NCI-H748 treated with DMSO at 0.1 percent for 48 hours (cell line): Measurements from ENCODE around the gene B3GALT6.
"Not testable (repeated sequence)": the region's sequence is repeated elsewhere in the genome, so short reads cannot be mapped to it uniquely, and the experiment has no call there.

ENCODE experiments used
- DNase-seq: peaks from one replicate; lab custom pipeline; 2025; lab: John Stamatoyannopoulos, UW

B3GALT6 gene

DNA sequence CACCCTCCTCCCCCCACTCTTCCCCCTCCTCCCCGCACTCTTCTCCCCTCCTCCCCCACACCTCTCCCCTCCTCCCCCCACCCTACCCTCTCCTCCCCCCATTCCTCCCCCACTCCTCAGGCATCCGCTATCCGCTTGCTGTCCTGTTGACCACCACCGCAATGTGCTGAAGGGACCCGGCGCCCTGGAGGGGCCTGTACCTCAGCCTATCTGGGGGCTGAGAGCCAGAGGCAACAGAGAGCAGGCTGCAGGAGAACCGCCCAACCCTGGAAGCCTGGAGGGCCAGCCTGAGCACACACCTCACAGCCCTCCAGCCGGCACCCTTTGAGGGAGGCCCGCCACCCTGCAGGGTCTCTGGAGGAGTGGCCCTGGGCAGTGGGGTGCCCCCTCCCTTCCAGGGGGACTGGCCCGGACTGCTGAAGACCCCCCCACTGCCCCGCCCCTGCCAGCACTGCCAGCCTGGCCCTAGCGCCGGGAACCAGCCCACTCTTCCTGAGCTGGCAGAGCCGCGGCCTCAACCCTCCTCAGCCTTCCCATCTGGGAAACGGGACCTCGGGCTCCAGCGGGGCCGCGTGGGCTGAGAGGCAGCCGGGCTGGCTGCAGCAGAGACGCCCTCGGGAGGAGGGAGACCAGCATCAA is 13.3 kb downstream of the B3GALT6 start:
- DNase-seq = no peak

DNA sequence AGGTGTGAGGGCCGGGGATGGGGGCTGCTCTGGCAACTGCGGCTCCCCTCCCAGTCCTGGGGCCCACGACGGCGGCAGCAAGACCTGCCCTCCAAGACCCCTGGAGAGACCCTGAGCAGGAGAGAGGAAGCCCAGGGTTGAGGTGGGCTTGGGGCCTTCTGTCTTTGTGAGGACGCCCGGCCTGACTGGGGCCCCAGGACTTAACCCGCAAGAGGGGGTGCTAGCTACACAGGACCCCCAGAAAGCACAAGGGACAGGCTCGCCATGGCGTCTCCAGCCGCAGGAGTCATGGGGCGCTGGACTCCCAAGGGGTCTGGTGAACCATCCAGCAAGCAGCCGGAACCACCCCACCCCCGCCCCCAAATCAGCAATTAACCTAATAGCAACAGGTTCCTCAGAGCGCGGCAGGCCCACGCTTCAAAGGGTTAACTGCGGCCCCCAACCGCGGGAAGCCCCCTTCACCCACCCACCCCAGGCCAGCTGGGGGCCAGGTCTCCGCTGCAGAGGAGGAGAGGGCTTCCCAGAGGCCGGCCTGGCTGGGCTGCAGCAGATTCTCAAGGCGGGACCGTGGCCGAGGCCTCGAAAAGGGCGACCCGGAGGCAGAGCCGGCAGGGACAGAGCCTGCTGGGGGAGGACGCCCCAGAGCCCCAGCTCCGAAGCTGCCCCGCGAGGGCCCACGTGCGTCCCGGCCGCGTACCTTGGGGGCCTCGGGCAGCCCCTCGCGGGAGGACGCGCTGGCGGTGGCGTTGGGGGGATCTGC is 14.0 kb downstream of the B3GALT6 start:
- DNase-seq = no peak

DNA sequence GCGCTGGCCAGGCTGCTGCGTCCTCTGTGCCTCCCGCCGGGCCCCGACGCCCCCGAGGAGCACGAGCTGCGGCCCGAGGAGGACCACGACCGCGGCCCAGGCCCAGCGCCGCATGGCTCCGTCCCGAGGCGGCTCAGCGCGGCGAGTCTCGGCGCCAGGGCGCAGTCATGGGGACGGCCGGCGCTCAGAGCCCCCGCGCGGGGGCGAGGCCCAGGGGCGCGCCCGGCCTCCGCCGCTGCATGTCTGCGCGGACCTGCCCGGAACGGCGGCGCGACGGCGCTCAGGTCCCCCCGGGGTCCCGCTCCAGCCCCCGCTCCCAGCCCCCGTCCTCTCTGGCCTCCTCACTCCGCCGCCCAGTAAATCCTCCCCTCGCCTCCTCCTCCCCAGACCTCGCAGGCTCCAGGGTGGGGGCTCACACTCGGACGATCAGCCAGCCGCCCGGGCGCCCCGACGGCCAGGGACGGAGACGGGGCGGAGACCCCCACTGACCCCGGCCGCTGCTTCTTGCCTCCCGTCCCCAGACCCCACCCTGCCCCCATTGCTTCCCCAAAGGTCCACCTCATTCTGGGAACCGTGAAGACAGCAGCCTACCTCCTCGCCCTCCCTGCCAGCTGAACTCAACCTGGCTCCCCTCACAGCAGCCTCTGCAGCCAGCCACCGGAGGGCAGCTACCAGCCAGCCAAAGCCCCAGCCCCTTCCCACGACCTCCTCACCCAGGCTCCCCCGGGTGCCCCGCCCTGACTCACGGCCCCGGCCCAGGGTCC is 14.7 kb downstream of the B3GALT6 start, which contains the start of gene C1QTNF12:
C1QTNF12 (minus strand) TSS at position 146 of the 764 bp plus-strand sequence; CDS start at position 114, 32 bp downstream.
- DNase-seq = no peak

DNA sequence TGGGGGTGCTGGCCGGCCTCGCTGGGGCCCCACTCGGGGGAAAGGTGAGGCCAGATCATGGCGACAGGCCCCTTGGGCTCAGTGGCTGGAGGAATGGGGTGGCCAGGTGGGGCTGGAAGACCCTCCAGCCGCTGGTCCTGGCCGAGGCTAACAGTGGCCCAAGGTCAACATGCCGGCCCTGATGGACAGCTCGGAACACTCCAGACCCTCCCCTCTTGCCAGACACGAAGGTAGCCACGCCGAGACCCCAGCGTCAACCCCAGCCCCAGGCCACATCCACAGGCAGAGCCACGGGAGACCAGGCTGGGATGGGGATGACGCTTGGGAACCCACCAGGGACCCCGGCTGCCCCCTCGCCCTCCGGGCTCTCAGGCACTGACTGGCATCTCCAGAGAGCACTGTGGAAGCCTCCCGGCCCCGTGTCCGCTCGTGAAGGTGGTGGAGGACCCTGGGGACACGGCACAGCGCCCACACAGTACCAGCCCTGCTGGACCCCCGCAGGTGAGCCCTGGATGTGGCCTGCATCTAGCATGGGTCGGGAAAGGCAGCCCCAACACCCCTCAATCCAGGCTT is 15.4 kb downstream of the B3GALT6 start:
- DNase-seq = no peak

- not testable (repeated sequence) for DNase-seq
Measured at GRCh38 chr1:1248009-1248913, 16.2 kb downstream of the B3GALT6 start.

GRCh38 chr1:1250786-1251284 is 18.8 kb downstream of the B3GALT6 start:
- DNase-seq = no peak

GRCh38 chr1:1253314-1253713 is 21.3 kb downstream of the B3GALT6 start:
- DNase-seq = no peak

DNA sequence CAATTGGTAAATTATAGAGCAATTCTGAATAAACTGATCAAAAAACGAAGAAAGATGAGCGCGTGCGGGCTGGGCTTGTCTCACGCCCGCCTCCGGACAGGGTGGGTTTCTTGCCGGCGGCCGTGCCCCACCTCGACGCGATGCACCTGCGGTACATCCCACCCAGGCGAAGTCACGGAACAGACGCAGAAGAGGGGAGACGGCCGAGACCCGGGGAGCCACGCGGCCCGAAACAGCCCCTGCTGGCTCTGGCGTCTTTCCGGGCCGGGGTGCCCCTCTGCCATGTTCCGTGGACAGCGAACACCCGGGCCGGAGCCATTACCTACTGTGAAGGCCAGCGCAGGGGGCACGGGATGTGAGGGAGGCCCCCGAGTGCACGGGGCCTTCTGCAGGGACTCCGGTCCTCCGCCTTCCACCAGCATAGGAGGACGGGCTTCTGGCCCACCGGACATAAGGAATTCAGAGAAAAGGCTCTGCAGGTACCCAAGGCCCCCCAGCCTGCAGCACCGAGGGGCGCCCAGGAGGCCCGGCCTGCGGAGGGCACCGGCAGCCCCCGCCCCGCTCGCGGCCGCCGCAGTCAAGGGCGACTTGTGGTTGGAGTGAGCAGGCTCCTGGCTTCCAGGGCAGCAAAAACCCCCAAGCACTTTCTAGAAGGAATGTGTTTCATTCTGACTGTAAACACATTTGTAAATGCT is 22.1 kb downstream of the B3GALT6 start:
- DNase-seq = no peak

DNA sequence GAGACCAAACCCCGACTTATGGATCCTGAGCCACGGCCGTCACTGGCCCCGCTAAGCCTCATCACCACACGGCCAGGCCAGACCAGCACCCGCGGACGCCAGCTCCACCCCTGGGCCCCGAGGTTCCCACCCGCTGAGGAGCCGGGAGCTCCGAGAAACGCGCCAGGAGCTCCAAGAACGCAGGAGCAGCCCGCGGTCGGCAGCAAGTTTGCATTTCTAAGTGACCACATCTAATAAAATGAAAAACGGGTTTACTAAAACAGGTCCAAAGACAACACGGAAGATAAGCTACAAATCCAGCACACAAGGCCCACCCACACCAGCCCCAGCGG is 22.6 kb downstream of the B3GALT6 start:
- DNase-seq = no peak

GRCh38 chr1:1255078-1255477 is 23.0 kb downstream of the B3GALT6 start:
- DNase-seq = no peak

DNA sequence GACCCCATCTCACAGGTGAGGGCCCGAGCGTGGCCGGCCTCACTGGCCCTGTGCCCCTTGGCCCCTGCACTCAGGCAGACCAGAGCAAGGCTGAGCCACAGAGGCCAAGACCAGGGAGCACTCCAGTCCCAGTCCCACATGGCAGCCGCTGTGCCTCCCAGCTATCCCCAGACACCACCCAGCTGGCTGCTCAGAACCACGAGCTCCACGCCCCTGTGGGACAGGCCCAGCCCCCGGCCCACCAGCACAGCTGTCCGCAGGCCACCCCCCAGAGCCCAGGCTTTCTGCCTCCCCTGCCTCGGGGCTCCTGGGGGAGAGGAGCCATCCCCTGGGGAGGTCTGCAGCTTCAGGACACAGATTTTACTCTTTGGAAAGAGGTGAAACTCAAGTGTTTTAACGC is 23.6 kb downstream of the B3GALT6 start:
- no peak for DNase-seq

DNA sequence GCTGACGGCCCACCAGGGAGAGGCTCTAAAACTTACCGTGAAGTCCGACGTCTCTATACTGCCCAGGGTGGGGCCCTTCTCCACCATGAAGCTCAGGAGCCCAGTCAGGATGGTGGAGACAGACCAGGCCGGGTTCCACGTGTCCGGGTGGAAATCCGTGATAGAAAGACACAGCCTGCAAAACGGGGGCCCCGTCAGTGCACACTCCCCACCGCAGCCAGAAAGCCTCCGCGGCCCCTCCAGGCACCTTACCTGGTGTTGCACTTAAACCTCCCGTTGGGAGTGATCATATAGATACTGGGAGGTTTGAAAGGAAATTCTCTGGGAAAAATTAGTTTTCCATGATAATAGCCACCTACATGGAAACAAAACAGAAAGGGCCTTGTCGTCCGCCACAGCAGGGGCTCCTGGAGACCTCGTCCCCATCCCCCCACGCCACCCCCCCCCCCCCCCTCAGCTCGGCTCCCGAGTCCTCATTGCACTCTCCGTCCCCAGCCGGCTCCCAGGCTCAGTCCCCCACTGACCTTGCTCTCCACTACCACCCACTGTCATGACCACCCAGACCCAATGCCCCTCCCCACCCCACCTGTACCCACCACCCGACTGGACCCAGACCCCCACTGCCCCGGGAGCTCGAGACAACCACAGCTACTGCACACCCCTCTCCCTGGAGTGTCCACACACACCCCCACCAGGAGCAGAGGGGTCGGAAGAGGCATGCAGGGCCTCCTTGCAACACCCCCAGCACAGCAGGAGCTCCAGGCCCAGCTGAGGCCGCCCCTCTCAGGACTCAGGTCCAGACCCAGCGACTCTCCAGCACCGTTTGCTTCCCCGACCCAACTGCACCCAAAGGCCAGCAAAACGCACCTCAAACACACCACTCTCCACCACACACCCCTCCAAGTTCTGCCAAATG is 25.2 kb downstream of the B3GALT6 start:
- DNase-seq = no peak

DNA sequence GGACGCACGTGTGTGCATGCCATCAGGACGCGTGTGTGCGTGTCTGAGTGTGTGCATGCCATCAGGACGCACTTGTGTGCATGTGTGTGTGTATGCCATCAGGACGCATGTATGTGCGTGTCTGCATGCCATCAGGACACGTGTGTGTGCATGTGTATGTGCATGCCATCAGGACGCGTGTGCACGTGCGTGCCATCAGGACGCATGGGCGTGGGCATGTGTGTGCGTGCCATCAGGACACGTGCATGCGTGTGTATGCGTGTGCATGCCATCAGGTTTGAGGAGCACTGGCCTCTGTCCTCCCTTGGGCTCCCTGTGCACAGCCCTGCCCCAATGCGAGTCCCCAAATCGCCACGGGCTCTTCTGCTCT is 27.1 kb downstream of the B3GALT6 start:
- no peak for DNase-seq

DNA sequence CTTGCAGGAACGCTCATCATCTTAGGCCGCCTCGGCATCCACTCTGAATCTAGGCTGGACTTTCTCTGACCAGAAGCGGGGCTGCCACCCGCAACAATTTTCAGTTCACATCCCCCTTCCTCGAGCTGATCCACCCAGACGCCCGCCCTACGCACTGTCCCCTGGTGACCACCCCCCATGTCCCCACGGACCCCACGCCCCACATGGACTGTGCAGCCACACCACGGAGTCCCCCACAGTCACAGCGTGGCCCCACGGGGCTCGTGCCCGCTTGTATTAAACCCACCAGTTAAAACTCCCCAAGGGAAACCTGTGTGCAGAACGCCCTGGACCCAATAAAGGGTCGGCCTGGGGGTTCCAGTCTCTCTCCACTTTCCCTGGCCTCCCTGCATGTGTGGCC is 27.5 kb downstream of the B3GALT6 start:
- no peak for DNase-seq

- DNase-seq = no peak
Measured at GRCh38 chr1:1259951-1260600, 28.0 kb downstream of the B3GALT6 start.

DNA sequence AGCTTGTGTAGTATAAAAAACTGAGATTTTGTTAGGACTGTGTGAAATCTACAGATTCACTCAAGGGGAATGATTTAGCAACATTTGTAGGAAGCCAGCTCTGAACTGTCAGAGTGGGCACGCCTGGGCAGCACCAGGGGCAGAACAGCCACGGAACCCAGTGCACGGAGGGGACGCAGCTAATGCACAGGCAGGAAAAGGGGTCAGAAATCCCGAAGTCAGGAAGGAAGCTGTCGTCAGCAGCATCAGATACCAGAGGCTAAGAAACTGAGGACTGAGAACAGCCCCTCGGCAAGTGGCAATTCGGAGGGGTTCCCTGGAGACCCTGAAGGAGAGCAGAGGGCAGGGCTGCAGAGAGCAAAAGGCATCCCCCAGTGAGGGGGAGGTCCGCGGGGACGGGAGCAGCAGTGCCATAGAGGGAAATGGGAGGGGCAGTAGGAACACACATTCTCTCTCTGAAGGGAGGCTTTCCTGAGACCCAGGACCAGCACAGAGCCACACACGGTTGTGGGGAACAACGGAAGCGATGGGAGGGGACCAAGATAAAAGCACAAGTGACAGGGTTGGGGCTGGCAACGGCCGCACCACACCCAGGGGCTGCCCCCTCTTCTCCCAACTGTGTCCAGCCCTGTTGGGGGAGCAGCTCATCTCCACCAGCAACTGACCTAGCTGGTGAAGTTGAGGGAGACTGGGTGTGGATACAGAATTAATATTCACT is 29.0 kb downstream of the B3GALT6 start:
- DNase-seq = no peak

DNA sequence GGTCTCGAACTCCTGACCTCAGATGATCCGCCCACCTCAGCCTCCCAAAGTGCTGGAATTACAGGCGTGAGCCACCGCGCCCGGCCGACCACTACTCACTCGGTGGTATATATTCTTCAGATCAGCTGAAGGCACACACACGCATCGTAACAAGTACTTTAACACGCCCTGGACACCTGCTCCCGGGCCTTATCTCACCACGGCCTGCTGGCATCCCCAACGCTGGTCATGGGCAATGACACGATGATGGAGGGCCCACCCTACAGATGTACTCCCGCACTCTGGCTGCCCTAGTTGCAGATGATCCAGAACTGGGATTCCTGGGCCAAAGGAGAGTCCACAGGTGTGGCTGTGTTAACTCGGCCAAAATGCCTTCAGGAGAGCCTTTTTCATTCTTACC is 30.0 kb downstream of the B3GALT6 start:
- DNase-seq = no peak

DNA sequence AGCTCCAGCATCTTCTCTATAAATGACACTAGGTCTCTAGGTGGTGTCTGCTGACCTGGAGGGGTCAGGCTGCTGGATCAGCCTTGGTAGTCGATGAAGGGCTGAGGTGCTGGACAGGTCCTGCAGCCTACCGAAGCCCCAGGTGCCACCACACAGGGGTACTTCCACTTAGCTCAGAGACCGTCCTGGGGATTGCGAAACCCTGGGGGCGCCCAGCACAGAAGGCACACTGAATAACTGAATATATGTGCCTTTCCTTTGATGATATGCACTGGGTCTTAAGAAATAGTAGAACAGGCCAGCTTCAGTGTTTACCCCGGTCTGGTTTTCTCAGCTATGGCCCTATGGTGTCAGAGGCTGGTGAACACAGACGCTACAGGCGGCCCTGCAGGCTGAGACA is 30.7 kb downstream of the B3GALT6 start:
- no peak for DNase-seq

DNA sequence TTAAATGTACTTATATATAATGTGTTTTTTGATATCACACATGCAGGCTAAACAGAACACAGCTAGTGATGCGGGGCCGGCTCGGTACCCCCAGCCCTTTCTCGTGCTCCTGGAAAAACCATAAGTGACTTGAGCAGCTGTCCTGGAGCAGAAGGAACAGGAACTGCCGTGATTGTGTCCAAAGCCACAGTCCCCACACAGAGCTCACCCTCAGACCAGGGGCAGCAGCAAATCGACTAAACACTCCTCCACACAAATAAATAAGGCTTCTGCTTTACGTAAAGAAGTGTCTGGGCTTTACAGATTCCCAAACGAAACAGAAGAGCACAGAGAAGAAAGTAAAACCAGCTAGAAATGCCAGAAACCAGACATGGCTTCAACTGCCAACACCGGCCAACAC is 32.0 kb downstream of the B3GALT6 start:
- no peak for DNase-seq
